GM12891 (cell line): Measurements from ENCODE around the gene SOX14.

Source experiments
- PAX5 ChIP-seq: IDR thresholded peaks from 2 replicates; pipeline ENCODE4 v1.6.1; 2011; ENCODE audit warnings: low read length, moderate library complexity, mild to moderate bottlenecking; ENCODE audit not compliant: insufficient read depth, severe bottlenecking
- POLR2A ChIP-seq: IDR thresholded peaks from 2 replicates; pipeline ENCODE4 v1.6.1; 2011; ENCODE audit warnings: low read depth, low read length, control low read depth
- POLR2AphosphoS5 ChIP-seq: IDR thresholded peaks from 2 replicates; pipeline ENCODE4 v1.6.1; 2011; ENCODE audit warnings: low read depth, low read length, control low read depth
- POU2F2 ChIP-seq: IDR thresholded peaks from 2 replicates; pipeline ENCODE4 v1.6.1; 2011; ENCODE audit warnings: low read depth, mild to moderate bottlenecking, control low read depth, low read length, moderate library complexity

GRCh38 chr3:137772214-137772955 lies 8.3 kb downstream of the SOX14 start:
- no peak for TF ChIP-seq POLR2A
- TF ChIP-seq POU2F2 = no peak
- TF ChIP-seq PAX5 = no peak
- no peak for TF ChIP-seq POLR2AphosphoS5
